GM23248 (cell line): ENCODE data around the gene FOXRED2.

Experiments used
- EZH2 ChIP-seq: fragments of 200-600 bp; sonication (generic); IDR thresholded peaks from 2 replicates; pipeline ENCODE4 v1.6.1; 2018; ENCODE audit warnings: antibody characterized with exemption, mild to moderate bottlenecking; ENCODE audit not compliant: insufficient read depth, poor library complexity, severe bottlenecking
- EZH2phosphoT487 ChIP-seq: fragments of 200-600 bp; sonication (generic); IDR thresholded peaks from 2 replicates; pipeline ENCODE4 v1.6.1; 2018; ENCODE audit warnings: antibody characterized with exemption, moderate library complexity, mild to moderate bottlenecking, low read depth; ENCODE audit not compliant: insufficient read depth

DNA sequence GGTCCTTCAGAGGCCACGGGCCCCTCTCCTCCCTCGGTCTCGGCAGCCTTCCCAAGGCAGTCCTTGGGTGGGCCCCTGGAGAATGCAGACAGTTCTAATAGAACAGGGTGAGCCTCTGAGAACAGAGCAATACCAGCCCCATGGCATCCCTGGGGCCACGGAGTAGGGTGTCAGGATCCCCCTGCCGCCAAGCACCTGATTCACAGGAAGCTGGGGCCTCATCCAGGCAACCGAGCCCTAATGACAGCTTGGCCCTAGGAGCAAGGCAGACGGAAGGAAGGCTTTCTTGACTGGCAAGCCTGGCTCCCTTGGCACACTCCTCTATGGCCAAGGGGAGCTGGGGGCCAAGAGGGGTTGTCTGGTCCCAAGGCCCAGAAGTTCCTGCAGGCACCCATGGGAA is 40.6 kb downstream of the FOXRED2 start:
- TF ChIP-seq EZH2 (no peak), EZH2phosphoT487 (no peak)
